Left renal cortex interstitium (tissue), 4 donors: ENCODE measurements around the gene ITK. TPM values are rescaled to one million over a fixed set of nuclear protein-coding genes. Genes with fewer than 3 reads are reported as not detected.
A peak's percentile ranks its signal among the peaks of the same experiment; 100 is the strongest.

Experiments
- DNase-seq, 4 donors: peaks; one replicate each; pipeline ENCODE4 v3.0.0-alpha.2; 2013; ENCODE audit warnings: low read depth in 4 of 4, low spot score in 2 of 4, missing footprints in 1 of 4
- polyA plus RNA-seq, 4 donors: library from polyadenylated mRNA; unstranded; fragments of 120-200 nt; gene quantifications; one replicate each; pipeline ENCODE4 v1.2.1, GENCODE V29; 2013; ENCODE audit not compliant: insufficient read length in 4 of 4

ITK gene
- polyA plus RNA-seq = under 1 TPM; 0.22 to 0.40 (median 0.31) TPM

- DNase-seq = no peak
Measured at GRCh38 chr5:157180374-157181264, at the start of gene ITK. ITK (plus strand) TSS chr5:157180840; CDS start chr5:157180978, 138 bp downstream.

DNA sequence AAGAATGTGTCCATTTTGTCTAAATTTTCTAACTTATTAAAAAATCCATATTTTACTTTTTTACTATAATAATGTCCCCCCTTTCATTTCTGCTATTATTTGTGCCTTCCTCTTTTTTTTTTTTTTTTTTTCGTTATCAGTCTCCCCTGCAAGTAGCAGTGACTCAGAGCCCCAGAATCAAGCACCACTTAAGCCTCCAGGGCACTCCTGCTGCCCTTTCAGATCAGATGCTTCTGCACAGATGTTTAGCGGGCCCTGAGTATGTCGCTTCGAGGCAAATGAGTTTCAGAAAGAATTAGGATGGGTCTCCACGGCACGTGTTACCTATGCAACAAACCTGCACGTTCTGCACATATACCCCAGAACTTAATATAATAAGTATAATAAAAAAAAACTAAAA is 49.7 kb upstream of the ITK start:
- DNase-seq = no peak

- no peak for DNase-seq
Measured at GRCh38 chr5:157132281-157132612, 48.4 kb upstream of the ITK start.

DNA sequence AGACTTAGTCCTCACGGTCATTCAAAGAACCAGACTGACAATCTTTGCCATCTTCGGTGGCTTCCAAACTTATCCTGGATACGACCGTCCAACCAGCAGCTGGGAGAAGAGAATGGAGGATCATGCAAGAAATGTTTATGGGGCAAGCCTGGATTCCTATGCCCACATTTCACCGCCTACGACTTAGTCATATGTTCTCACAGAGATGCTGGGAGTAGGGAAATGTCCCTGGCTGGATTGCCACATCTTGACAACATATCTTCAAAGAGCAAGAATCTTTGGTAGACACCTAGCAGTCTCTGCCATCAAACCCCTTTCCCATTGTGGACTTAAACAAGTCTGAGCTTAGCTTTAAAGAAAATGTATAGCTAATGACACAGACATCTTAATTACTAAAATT is 42.9 kb upstream of the ITK start:
- no peak for DNase-seq

- DNase-seq = peak; percentile 97 to 100 (median 98)
Measured at GRCh38 chr5:157142317-157143126, 38.1 kb upstream of the ITK start, which contains the start of gene MED7. MED7 (minus strand) TSS chr5:157142865; CDS start chr5:157139431, 3,434 bp downstream.

DNA sequence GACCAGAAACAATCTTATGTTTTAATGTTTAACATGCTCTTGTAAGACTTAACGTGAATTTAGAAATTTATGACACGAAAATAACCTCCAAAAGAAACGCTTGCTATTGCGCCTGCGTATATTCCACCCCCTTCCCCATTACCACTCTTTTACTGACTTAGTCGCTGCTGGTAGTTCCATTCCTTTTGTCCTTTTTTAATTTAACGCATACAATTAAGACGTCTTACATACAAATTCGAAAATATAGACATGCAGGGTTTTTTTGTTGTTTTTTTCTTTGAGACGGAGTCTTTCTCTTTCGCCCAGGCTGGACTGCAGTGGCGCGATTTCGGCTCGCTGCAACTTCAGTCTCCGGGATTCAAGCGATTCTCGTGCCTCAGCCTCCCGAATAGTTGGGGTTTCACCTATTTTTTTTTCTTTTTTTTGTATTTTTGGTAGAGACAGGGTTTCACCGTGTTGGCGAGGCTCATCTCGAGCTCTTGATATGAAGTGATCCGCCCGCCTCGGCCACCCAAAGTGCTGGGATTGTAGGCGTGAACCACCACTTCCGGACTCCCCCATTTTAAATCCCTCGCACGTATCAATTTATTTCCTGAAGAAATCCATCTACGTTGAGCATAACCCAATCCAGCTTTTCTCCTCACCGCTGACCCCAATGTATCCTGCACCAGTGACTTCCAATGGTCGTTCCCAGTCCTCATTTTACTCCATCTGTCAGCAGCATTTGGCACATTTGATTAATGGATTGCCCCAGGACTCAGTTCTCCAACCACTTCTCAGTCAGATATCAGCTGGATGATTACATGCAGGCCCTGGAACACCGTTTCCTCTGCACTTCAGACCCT is 37.3 kb upstream of the ITK start:
- DNase-seq = peak in 2 of 4 donors; percentile 47 to 79

- DNase-seq = peak; percentile 44 to 73 (median 46)
Measured at GRCh38 chr5:157148734-157149615, 31.7 kb upstream of the ITK start.

DNA sequence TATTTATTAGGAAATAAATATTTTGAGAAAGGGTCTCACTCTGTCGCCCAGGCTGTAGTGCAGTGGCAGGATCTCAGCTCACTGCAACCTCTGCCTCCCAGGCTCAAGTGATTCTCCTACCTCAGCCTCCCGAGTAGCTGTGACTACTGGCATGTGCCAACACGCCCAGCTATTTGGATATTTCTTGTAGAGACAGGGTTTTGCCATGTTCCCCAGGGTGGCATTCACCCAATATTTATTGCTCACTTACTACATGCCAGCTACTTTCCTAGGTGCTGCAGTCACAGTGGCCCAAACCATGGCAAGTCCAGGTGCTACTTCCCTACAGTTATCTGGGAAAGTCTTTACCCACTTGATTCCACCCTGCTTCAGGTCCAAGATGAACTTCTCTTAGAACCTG is 29.6 kb upstream of the ITK start:
- no peak for DNase-seq

DNA sequence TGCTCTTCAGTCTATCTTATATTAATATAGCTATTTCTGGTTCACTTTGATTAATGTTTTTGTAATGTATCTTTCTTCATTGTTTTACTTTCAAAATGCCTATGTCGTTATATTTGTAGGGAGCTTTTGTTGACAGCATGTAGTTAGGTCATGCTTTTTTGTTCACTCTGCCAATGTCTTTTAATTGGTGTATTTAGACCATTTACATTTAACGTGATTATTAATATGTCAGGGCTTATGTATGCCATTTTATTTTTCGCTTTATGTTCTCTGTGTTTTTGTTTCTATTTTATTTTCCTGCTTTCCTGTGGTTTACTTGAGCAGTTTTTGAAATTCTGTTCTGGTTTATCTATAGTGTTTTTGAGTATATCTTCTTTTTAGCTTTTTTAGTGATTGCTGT is 25.3 kb upstream of the ITK start:
- no peak for DNase-seq

- no peak for DNase-seq
Measured at GRCh38 chr5:157157293-157157891, 23.2 kb upstream of the ITK start.

GRCh38 chr5:157159209-157159751 is 21.4 kb upstream of the ITK start:
- DNase-seq = no peak

DNA sequence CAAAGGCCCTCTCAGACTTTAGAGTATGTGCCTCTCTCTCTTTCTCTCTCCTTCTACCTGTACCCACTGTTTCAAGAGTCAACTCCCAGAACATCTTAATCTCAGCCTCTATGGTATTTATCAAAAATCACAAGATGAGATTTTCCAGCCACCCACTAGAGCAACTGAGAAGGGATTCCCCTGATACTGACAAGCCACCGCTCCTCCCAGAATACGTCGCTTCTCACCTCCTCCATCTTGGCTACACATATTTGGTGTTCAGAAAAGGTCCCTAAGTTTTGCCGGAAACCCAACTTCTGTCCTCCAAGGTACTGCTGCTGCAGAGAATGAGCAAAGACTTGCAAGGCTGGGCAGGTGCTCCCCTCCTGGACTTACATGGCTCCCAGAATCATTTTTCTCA is 20.6 kb upstream of the ITK start:
- no peak for DNase-seq

- DNase-seq = no peak
Measured at GRCh38 chr5:157161996-157162395, 18.6 kb upstream of the ITK start.

DNA sequence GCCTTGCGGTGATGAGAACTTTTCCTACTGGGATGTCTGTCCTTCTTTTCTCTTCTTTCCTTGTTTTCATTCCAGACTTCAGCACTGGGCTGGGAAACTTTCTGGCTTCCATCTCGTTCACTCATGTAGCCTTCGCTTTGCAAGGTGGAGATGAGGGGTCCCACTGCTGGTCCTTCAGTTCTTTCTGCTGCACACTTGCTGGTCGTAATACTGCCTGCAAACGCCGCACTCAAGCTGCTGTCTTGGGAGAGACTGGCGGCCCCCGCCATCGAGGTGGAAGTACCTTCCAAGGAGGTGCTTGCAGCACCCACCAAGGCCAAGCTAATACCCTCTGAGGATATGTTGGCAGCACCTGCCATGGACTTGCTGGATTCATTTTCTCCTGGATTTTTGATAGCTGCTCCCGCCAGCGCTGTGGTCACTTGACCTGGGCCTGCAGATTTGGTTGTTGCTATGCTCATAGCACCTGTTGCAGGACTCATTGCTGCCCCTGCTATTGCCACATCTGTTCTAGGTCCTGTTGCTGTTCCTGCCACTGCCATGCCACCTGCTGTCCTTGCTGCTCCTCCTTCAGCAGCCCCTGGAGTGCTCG is 17.6 kb upstream of the ITK start:
- DNase-seq = no peak

DNA sequence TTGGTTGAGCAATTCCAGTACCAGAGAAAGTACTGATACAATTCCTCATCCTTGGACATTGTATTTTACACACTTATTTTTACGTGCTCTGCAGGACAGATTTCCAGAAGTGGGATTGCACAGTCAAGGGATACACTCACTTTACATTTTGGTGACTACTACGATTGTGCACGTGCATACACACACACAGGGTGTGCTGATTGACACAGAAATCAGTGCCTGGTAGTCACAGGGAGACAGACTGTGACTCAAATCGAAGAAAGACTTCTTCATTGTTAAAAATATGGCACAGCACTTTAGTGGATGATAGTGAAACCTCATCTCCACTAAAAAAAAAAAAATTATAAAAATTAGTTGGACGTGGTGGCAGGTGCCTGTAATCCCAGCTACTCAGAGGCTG is 16.1 kb upstream of the ITK start:
- no peak for DNase-seq

DNA sequence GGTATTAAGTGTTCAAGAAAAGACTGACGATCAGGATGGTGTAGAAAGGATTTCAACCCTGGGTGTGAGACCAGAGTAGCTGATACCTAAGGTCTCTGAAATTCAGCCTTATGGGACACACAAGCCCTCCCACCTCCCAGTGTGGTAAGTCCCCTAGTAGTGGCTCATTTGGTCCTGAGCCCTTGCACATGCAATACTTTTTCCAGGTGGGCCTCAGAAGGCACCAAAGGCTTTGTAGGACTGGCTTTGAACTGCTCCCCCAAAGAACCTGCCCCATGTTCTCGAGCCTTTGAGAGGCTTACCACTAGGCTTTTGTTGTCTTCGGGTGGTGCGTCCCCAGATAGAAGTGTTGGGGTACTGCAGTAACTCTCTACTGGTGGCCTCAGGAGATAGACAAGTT is 15.4 kb upstream of the ITK start:
- no peak for DNase-seq

GRCh38 chr5:157165668-157166067 is 15.0 kb upstream of the ITK start:
- DNase-seq = no peak
